KMS-11 (cell line): ENCODE results near the gene SFRP4.

Source experiments
- H2AFZ ChIP-seq: fragments of 200-600 bp; sonication (generic); 2 replicates; pipeline ENCODE4 v1.6.1; 2016; ENCODE audit warnings: antibody characterized with exemption, mixed run types, low read depth
- H3K27ac ChIP-seq: fragments of 200-600 bp; sonication (generic); 2 replicates; pipeline ENCODE4 v1.6.1; 2016; ENCODE audit warnings: mild to moderate bottlenecking, mixed run types
- H3K27me3 ChIP-seq: fragments of 200-600 bp; sonication (generic); 2 replicates; pipeline ENCODE4 v1.6.1; 2017; ENCODE audit warnings: mild to moderate bottlenecking, low read depth, mixed run types, moderate library complexity; ENCODE audit not compliant: insufficient read depth
- H3K36me3 ChIP-seq: fragments of 200-600 bp; sonication (generic); 2 replicates; pipeline ENCODE4 v1.6.1; 2017; ENCODE audit warnings: mild to moderate bottlenecking, mixed run types; ENCODE audit not compliant: insufficient read depth
- H3K4me1 ChIP-seq: fragments of 200-600 bp; sonication (generic); 2 replicates; pipeline ENCODE4 v1.6.1; 2016; ENCODE audit warnings: mild to moderate bottlenecking, low read depth, mixed run types; ENCODE audit not compliant: poor library complexity, severe bottlenecking
- H3K4me2 ChIP-seq: fragments of 200-600 bp; sonication (generic); 2 replicates; pipeline ENCODE4 v1.7.0; 2016; ENCODE audit warnings: mild to moderate bottlenecking, mixed run types
- H3K4me3 ChIP-seq: fragments of 200-600 bp; sonication (generic); IDR thresholded peaks from 2 replicates; pipeline ENCODE4 v1.6.1; 2017; ENCODE audit warnings: low read depth, low read length, mixed read lengths; ENCODE audit not compliant: insufficient read depth
- H3K79me2 ChIP-seq: fragments of 200-600 bp; sonication (generic); 2 replicates; pipeline ENCODE4 v1.6.1; 2016; ENCODE audit warnings: low read depth, mixed run types; ENCODE audit not compliant: insufficient read depth
- H3K9ac ChIP-seq: fragments of 200-600 bp; sonication (generic); 2 replicates; pipeline ENCODE4 v1.6.1; 2016; ENCODE audit warnings: mild to moderate bottlenecking, mixed run types
- H4K20me1 ChIP-seq: fragments of 200-600 bp; sonication (generic); 2 replicates; pipeline ENCODE4 v1.6.1; 2016; ENCODE audit warnings: mild to moderate bottlenecking, mixed run types; ENCODE audit not compliant: insufficient read depth
- TF ChIP-seq, protein P1 (sequence below): fragments of 200-600 bp; sonication (generic); conservative IDR thresholded peaks from 2 replicates; pipeline ENCODE4 v1.6.1; 2017; ENCODE audit warnings: low read depth, mild to moderate bottlenecking, antibody characterized with exemption, low read length, moderate library complexity, mixed read lengths

SFRP4 gene

DNA sequence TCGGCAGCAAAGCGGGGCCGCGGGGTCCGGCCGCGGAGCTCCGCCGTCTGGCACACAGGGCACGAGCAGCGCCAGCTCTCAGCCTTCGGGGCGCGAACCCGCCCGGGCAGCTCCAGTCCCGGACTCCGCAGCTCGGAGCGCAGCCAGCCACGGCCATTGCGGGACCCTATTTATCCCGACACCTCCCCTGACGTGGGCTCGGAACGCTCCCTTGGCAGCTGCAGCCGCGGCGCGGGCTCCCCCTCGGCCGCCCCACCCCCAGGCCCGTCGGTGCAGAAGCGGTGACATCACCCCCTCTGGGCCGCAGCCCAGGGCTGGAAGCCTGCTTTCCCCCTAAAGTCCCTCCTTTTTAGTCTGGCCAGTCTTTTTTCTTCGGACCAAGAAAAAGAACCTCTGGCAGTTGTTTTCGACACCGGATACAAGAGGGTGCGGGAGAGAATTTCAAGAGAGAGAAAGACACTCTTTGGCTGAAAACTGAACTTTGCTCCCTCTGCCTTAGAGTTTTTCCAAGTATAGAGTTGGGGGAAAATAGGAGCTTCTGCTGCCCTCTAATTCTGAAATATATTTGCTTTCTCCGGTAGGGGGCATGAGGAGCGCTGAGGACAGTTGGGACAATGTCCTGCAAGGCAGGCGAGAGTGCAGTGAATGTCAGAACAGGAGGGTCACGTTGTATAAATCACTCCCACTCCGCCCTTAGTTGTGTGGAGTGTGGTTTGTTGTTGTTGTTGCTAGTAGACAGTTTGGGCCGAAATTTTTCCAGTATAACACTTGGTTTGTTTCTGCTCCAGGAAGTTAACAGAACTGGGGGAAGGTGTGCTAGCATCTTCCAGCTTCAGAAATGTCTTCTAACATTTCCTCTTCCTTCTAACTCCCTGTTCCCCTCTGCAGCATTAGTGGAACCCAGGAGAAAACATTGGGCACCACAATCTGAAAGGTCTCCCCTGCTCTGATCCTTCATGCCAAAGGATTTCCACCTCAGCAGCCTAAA, at the start of gene SFRP4:
Gene SFRP4 (minus strand): TSS at position 145 of the 988 bp plus-strand sequence. CDS start 280 bp downstream, outside the sequence.
- Histone ChIP-seq H3K4me3 (no peak within 1 kb of the TSS), H3K4me1 (peaks cover 37% of the 10 kb centered on the region), H3K9ac (no peak within 1 kb of the TSS), H3K79me2 (peaks cover 6% of the 10 kb centered on the region), H3K27me3 (no peaks in the 10 kb centered on the region), H2AFZ (peak within 1 kb of the TSS; percentile 42), H4K20me1 (no peaks in the 10 kb centered on the region), H3K27ac (no peak within 1 kb of the TSS), H3K4me2 (peak within 1 kb of the TSS; percentile 21; the same call in 1 of the 2 replicates), H3K36me3 (no peaks in the 10 kb centered on the region)
- TF ChIP-seq, protein P1, sequence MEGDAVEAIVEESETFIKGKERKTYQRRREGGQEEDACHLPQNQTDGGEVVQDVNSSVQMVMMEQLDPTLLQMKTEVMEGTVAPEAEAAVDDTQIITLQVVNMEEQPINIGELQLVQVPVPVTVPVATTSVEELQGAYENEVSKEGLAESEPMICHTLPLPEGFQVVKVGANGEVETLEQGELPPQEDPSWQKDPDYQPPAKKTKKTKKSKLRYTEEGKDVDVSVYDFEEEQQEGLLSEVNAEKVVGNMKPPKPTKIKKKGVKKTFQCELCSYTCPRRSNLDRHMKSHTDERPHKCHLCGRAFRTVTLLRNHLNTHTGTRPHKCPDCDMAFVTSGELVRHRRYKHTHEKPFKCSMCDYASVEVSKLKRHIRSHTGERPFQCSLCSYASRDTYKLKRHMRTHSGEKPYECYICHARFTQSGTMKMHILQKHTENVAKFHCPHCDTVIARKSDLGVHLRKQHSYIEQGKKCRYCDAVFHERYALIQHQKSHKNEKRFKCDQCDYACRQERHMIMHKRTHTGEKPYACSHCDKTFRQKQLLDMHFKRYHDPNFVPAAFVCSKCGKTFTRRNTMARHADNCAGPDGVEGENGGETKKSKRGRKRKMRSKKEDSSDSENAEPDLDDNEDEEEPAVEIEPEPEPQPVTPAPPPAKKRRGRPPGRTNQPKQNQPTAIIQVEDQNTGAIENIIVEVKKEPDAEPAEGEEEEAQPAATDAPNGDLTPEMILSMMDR = peak; percentile 93

GRCh38 chr7:37964196-37964595, 47.6 kb upstream of the SFRP4 start:
- Histone ChIP-seq H4K20me1 (no peaks in the 10 kb centered on the region), H2AFZ (no peak overlapping the region), H3K9ac (no peak overlapping the region), H3K27ac (no peak overlapping the region), H3K27me3 (no peaks in the 10 kb centered on the region), H3K4me2 (no peak overlapping the region), H3K79me2 (no peaks in the 10 kb centered on the region), H3K36me3 (no peaks in the 10 kb centered on the region), H3K4me1 (no peaks in the 10 kb centered on the region), H3K4me3 (no peak overlapping the region)
- TF ChIP-seq, protein P1 = no peak

- Histone ChIP-seq H3K79me2 (no peaks in the 10 kb centered on the region), H3K9ac (no peak overlapping the region), H3K4me2 (no peak overlapping the region), H3K36me3 (no peaks in the 10 kb centered on the region), H3K4me1 (no peaks in the 10 kb centered on the region), H3K27ac (no peak overlapping the region), H3K4me3 (no peak overlapping the region), H4K20me1 (no peaks in the 10 kb centered on the region), H3K27me3 (no peaks in the 10 kb centered on the region), H2AFZ (no peak overlapping the region)
- TF ChIP-seq, protein P1 = no peak
These were observed 44.6 kb upstream of the SFRP4 start for GRCh38 chr7:37961251-37961650.

- Histone ChIP-seq H3K4me3 (no peak overlapping the region), H3K27me3 (no peaks in the 10 kb centered on the region), H3K27ac (no peak overlapping the region), H3K79me2 (no peaks in the 10 kb centered on the region), H3K4me1 (no peaks in the 10 kb centered on the region), H4K20me1 (no peaks in the 10 kb centered on the region), H3K4me2 (no peak overlapping the region), H3K36me3 (no peaks in the 10 kb centered on the region), H2AFZ (no peak overlapping the region), H3K9ac (no peak overlapping the region)
- TF ChIP-seq, protein P1 = no peak
These were observed 43.9 kb upstream of the SFRP4 start for GRCh38 chr7:37960483-37960882.
